IPS-18c (cell line): ENCODE results near the gene PAFAH2.

Experiments
- H3K4me3 ChIP-seq: 2 replicates; pipeline ENCODE4 v1.7.0; 2013; ENCODE audit warnings: low read depth, mild to moderate bottlenecking, low read length, moderate library complexity; ENCODE audit not compliant: insufficient read depth
- H3K9me3 ChIP-seq: one replicate; pipeline ENCODE4 v1.6.1; 2013; ENCODE audit warnings: mild to moderate bottlenecking, low read length, moderate library complexity; ENCODE audit not compliant: control insufficient read depth, insufficient read depth

The PAFAH2 gene

GRCh38 chr1:25927521-25928265, 70.2 kb downstream of the PAFAH2 start:
- Histone ChIP-seq H3K9me3 (no peaks in the 10 kb centered on the region), H3K4me3 (no peak overlapping the region)

GRCh38 chr1:25926731-25927496, 70.9 kb downstream of the PAFAH2 start:
- Histone ChIP-seq H3K4me3 (no peak overlapping the region), H3K9me3 (no peaks in the 10 kb centered on the region)

- Histone ChIP-seq H3K9me3 (no peaks in the 10 kb centered on the region), H3K4me3 (no peak overlapping the region)
Measured at GRCh38 chr1:25924454-25924853, 73.4 kb downstream of the PAFAH2 start.

- Histone ChIP-seq H3K9me3 (no peaks in the 10 kb centered on the region), H3K4me3 (peak overlapping the region; percentile 55)
Measured at GRCh38 chr1:25922971-25923552, 74.8 kb downstream of the PAFAH2 start.

- H3K9me3 ChIP-seq, result no peaks in the 10 kb centered on the region
- H3K4me3 ChIP-seq, result peak overlapping the region; percentile 55
Measured at GRCh38 chr1:25922056-25922970, 75.5 kb downstream of the PAFAH2 start.

- Histone ChIP-seq H3K9me3 (peaks cover 2% of the 10 kb centered on the region), H3K4me3 (no peak overlapping the region)
Measured at GRCh38 chr1:25918615-25919014, 79.2 kb downstream of the PAFAH2 start.

- no peak overlapping the region for H3K4me3 ChIP-seq
- peaks cover 2% of the 10 kb centered on the region for H3K9me3 ChIP-seq
Measured at GRCh38 chr1:25917996-25918395, 79.9 kb downstream of the PAFAH2 start.

- Histone ChIP-seq H3K9me3 (peaks cover 2% of the 10 kb centered on the region), H3K4me3 (no peak overlapping the region)
Measured at GRCh38 chr1:25916460-25916859, 81.4 kb downstream of the PAFAH2 start.

- H3K9me3 ChIP-seq, result peaks cover 2% of the 10 kb centered on the region
- no peak overlapping the region for H3K4me3 ChIP-seq
Measured at GRCh38 chr1:25914074-25914995, 83.5 kb downstream of the PAFAH2 start.

GRCh38 chr1:25913206-25913605, 84.7 kb downstream of the PAFAH2 start:
- peaks cover 2% of the 10 kb centered on the region for H3K9me3 ChIP-seq
- no peak overlapping the region for H3K4me3 ChIP-seq

GRCh38 chr1:25912076-25912831, 85.6 kb downstream of the PAFAH2 start:
- peaks cover 2% of the 10 kb centered on the region for H3K9me3 ChIP-seq
- H3K4me3 ChIP-seq, result no peak overlapping the region

GRCh38 chr1:25911162-25911561, 86.7 kb downstream of the PAFAH2 start:
- Histone ChIP-seq H3K4me3 (no peak overlapping the region), H3K9me3 (no peaks in the 10 kb centered on the region)
